ENCODE measurements around the gene CPAMD8.

DNA sequence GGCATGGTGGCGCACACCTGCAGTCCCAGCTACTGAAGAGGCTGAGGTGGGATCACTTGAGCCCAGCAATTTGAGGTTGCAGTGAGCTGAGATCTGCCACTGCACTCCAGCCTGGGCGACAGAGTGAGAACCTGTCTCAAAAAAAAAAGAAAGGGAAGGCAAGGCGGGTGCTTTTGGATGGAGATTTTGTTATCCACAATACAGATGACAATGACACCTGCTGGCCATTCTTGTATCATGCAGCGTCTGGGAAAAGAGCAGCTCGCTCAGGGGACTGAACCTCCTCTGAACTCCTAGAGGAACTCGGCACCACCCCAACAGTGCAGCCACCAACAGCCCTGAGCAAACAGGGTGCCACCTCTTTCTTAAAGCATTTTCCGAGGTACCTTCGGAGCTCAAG is 25.8 kb upstream of the CPAMD8 start:
- TF ChIP-seq, protein P1, sequence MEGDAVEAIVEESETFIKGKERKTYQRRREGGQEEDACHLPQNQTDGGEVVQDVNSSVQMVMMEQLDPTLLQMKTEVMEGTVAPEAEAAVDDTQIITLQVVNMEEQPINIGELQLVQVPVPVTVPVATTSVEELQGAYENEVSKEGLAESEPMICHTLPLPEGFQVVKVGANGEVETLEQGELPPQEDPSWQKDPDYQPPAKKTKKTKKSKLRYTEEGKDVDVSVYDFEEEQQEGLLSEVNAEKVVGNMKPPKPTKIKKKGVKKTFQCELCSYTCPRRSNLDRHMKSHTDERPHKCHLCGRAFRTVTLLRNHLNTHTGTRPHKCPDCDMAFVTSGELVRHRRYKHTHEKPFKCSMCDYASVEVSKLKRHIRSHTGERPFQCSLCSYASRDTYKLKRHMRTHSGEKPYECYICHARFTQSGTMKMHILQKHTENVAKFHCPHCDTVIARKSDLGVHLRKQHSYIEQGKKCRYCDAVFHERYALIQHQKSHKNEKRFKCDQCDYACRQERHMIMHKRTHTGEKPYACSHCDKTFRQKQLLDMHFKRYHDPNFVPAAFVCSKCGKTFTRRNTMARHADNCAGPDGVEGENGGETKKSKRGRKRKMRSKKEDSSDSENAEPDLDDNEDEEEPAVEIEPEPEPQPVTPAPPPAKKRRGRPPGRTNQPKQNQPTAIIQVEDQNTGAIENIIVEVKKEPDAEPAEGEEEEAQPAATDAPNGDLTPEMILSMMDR (IDR thresholded peaks at IDR 0.05) = no peak
- TF ChIP-seq POLR2A (IDR thresholded peaks at IDR 0.05) (no peak), EP300 (IDR thresholded peaks at IDR 0.05) (no peak)

Data from suprapubic skin (tissue), 3 donors.